Pancreas (tissue), 10 donors: ENCODE measurements around the gene LCN2. TPM values are rescaled to one million over a fixed set of nuclear protein-coding genes. Genes with fewer than 3 reads are reported as not detected.

Experiments used
- ATAC-seq, 4 donors: fragments of 200-7000 bp; cut with Tn5 transposase; one replicate each; pipeline versions ENCODE4 v1.8.0 to v1.9.1; 2020; ENCODE audit warnings: mild to moderate bottlenecking in 4 of 4, moderate library complexity in 4 of 4
- DNase-seq, 6 donors: peaks; one replicate each; pipeline ENCODE4 v3.0.0-alpha.2; 2020
- FAIRE-seq: peaks from 2 replicates; lab custom pipeline; 2012; peaks lifted over from hg19 to GRCh38; lab: Jason Lieb, UNC
- H3K27ac ChIP-seq, 4 donors: fragments of 200-600 bp; sonication (generic); 1 replicate in 3 of 4; 2 replicates in 1 of 4; pipeline versions ENCODE4 v1.5.0 to v1.8.0; 2020
- H3K27me3 ChIP-seq, 4 donors: fragments of 200-600 bp; one replicate each; pipeline ENCODE4 v1.8.0; 2021
- H3K36me3 ChIP-seq, 3 donors: fragments of 200-600 bp; sonication (generic) in 1 of 3; one replicate each; pipeline versions ENCODE4 v1.5.0 to v1.8.0; 2020 to 2021
- H3K4me1 ChIP-seq, 3 donors: fragments of 200-600 bp; one replicate each; pipeline ENCODE4 v1.8.0; 2021
- H3K4me3 ChIP-seq, 4 donors: fragments of 200-600 bp; sonication (generic) in 2 of 4; one replicate each; pipeline versions ENCODE4 v1.5.0 to v1.8.0; 2020 to 2021
- H3K9me3 ChIP-seq, 4 donors: fragments of 200-600 bp; one replicate each; pipeline ENCODE4 v1.8.0; 2021
- WGBS, 2 donors: extraction: QIAGEN DNeasy Blood & Tissue Kit; methylation state at CpG; one replicate each; pipeline ENCODE4 v1.1.7; 2013; 5-methylcytosine and 5-hydroxymethylcytosine counted together
- intact Hi-C, 3 donors: fragments of 100-400 bp; cut with DNase I; formaldehyde crosslinking; loops; one replicate each; pipeline versions ENCODE4 v1.11.1 to v1.14.2; 2022
- polyA plus RNA-seq, 2 donors: library from polyadenylated mRNA; stranded (reverse); fragments of 200-250 nt; gene quantifications; one replicate each; pipeline ENCODE4 v1.2.3, GENCODE V29; 2013
- total RNA-seq, 6 donors: library from RNA; stranded (reverse); fragmentation: NEBNext Ultra II Directional in 4 of 6; extraction: Animal tissue kit (Norgen Biotek cat#: 25700) in 4 of 6; gene quantifications; one replicate each; pipeline versions ENCODE4 v1.2.1 to v1.2.4, GENCODE V29; 2021 to 2023
- TF ChIP-seq, protein P1 (sequence below), 4 donors: fragments of 200-600 bp; sonication (generic) in 3 of 4; IDR thresholded peaks; one replicate each; pipeline versions ENCODE4 v1.5.0 to v1.8.0; 2021; ENCODE audit warnings: antibody characterized with exemption in 4 of 4
- donor health status: healthy with polysubstance abuse.
- donor health status: DM: no; HTN: no; CAD: no; lungs with moderate emphysema.
- donor health status: DM: no; HTN: no; CAD: no.
- donor health status: control.
- donor health status: control.
- donor health status: Bipolar disorder and iron deficiency.
- donor health status: DM: yes; HTN: yes; CAD: no.
- donor health status: DM: no; HTN: no; CAD: no.
- donor health status: DM: no; HTN: no; CAD: no.
- donor health status: DM: yes; HTN: yes; CAD: no.

LCN2 gene
- total and polyA plus RNA-seq, 8 donors, result 6.3 to 158 (median 49.5) TPM

DNA sequence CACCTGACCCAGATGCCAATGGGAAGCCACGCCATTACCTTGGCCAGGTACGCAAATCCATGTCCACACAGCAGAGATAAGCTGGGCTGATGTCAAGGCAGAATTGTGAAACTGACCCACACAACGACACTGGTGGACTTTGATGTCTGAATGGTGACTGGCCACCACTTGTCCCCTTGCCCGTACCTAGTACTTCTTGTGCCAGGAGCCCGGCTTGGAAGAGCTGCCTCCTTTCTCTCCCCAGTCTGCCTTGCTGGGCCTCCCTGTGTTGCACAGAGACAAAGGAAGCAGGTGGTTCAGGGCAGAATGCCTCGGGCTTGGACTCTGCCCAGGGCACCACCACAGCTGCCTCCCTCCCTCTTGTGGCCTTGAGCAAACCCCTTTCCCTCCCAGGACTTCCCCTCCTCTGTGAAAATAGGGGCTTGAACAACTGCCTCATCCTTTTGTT is 45.1 kb upstream of the LCN2 start:
- 8 to 10% methylated on average over 6 of the region's 6 CpGs for WGBS, 2 donors
- Histone ChIP-seq H3K4me3 (no peak overlapping the region), H3K9me3 (no peaks in the 10 kb centered on the region), H3K4me1 (peaks cover 33 to 51% (median 46%) of the 10 kb centered on the region in 3 donors), H3K27ac (peak overlapping the region; percentile 79 to 90 (median 85)), H3K27me3 (no peaks in the 10 kb centered on the region), H3K36me3 (peaks cover 13 to 50% (median 35%) of the 10 kb centered on the region in 3 donors)
- intact Hi-C loops, result no loop called here
- ATAC-seq, result peak; percentile 48 to 79 (median 72)
- peak in 5 of 6 donors; percentile 84 to 93 (median 91) for DNase-seq
- no peak for FAIRE-seq
- TF ChIP-seq, protein P1, sequence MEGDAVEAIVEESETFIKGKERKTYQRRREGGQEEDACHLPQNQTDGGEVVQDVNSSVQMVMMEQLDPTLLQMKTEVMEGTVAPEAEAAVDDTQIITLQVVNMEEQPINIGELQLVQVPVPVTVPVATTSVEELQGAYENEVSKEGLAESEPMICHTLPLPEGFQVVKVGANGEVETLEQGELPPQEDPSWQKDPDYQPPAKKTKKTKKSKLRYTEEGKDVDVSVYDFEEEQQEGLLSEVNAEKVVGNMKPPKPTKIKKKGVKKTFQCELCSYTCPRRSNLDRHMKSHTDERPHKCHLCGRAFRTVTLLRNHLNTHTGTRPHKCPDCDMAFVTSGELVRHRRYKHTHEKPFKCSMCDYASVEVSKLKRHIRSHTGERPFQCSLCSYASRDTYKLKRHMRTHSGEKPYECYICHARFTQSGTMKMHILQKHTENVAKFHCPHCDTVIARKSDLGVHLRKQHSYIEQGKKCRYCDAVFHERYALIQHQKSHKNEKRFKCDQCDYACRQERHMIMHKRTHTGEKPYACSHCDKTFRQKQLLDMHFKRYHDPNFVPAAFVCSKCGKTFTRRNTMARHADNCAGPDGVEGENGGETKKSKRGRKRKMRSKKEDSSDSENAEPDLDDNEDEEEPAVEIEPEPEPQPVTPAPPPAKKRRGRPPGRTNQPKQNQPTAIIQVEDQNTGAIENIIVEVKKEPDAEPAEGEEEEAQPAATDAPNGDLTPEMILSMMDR (IDR thresholded peaks at IDR 0.05), result no peak

DNA sequence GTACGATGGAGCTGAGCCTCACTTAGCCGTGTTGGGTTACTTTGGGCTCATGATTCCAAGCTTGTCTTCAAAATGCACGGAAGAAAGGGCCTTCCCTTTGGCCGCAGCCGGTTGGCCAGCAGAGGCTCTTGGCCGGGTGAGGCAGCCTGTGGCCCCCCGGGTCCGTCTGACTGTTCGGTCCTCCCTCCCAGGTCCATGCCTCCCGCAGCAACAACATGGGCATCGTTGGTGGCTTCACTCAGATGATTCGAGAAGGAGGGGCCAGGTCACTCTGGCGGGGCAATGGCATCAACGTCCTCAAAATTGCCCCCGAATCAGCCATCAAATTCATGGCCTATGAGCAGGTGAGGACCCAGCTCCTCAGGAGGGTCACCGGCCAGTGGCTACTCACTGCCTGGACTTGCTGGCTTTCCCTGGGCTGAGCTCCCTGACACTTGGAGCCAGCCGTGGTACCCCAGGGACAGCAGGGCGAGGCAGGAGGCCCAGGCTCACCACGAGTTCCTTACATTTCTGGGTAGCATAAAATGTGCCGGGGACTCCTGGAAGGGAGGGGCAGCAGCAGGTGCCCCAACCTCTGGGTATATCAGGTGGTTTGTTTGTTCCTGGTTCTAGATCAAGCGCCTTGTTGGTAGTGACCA is 43.6 kb upstream of the LCN2 start:
- TF ChIP-seq, protein P1 (IDR thresholded peaks at IDR 0.05), result no peak
- Histone ChIP-seq H3K27me3 (no peaks in the 10 kb centered on the region), H3K4me3 (no peak overlapping the region), H3K27ac (peak overlapping the region in 2 of 4 donors; percentile 17 to 79), H3K9me3 (no peaks in the 10 kb centered on the region), H3K36me3 (peaks cover 13 to 50% (median 35%) of the 10 kb centered on the region in 3 donors), H3K4me1 (peaks cover 30 to 44% (median 40%) of the 10 kb centered on the region in 3 donors)
- no peak for ATAC-seq
- WGBS, 2 donors, result 87 to 89% methylated on average over 21 of the region's 21 CpGs
- intact Hi-C loops, result no loop called here
- DNase-seq, result peak in 3 of 6 donors; percentile 33 to 65 (median 53)
- FAIRE-seq, result no peak

DNA sequence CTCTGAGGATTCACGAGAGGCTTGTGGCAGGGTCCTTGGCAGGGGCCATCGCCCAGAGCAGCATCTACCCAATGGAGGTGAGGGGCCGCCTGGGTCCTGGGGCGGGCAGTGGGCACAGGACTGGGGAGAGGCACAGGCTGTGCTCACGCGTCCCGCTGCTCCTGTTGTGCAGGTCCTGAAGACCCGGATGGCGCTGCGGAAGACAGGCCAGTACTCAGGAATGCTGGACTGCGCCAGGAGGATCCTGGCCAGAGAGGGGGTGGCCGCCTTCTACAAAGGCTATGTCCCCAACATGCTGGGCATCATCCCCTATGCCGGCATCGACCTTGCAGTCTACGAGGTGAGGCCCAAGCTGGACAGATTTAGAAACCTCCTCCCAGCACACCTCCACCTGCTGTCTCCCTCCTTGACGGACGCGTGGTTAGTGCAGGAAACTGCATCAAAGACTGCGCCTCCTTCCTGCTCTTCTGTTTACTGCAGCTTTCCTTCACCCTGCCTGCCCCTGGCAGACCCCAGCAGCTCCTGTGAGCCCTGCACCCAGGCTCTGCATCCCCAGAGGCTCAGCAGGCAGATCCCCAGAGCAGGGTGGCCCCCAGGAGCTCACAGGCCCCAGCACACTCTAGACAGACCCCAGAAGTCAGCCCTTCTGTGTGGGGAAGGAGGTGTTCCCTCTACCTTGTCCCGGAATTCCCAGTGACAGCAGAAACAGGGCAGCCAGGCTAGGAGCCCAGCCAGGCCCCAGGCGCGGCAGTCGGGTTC is 42.9 kb upstream of the LCN2 start:
- TF ChIP-seq, protein P1 (IDR thresholded peaks at IDR 0.05), result no peak
- peak in 4 of 6 donors; percentile 39 to 78 (median 49) for DNase-seq
- FAIRE-seq, result no peak
- no peak overlapping the region for H3K27ac ChIP-seq
- no peaks in the 10 kb centered on the region for H3K9me3 ChIP-seq
- 92 to 97% methylated on average over 23 of the region's 23 CpGs for WGBS, 2 donors
- no peak overlapping the region for H3K4me3 ChIP-seq
- ATAC-seq, result no peak
- H3K27me3 ChIP-seq, result no peaks in the 10 kb centered on the region
- H3K36me3 ChIP-seq, result peaks cover 13 to 45% (median 35%) of the 10 kb centered on the region in 3 donors
- H3K4me1 ChIP-seq, result peaks cover 23 to 37% (median 33%) of the 10 kb centered on the region in 3 donors
- intact Hi-C loops, result no loop called here

DNA sequence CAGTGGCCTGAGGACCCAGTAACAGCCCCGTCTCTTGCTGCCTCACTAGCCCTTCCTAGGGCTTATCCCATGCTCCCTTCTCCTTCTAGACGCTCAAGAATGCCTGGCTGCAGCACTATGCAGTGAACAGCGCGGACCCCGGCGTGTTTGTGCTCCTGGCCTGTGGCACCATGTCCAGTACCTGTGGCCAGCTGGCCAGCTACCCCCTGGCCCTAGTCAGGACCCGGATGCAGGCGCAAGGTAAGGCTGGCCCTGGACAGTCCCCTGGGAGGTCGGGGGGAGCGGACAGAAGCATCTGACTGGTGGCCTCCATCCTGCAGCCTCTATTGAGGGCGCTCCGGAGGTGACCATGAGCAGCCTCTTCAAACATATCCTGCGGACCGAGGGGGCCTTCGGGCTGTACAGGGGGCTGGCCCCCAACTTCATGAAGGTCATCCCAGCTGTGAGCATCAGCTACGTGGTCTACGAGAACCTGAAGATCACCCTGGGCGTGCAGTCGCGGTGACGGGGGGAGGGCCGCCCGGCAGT is 42.2 kb upstream of the LCN2 start:
- Histone ChIP-seq H3K36me3 (peaks cover 13 to 39% (median 35%) of the 10 kb centered on the region in 3 donors), H3K27ac (no peak overlapping the region), H3K4me1 (peaks cover 17 to 30% (median 26%) of the 10 kb centered on the region in 3 donors), H3K27me3 (no peaks in the 10 kb centered on the region), H3K9me3 (no peaks in the 10 kb centered on the region), H3K4me3 (no peak overlapping the region)
- FAIRE-seq, result no peak
- TF ChIP-seq, protein P1 (IDR thresholded peaks at IDR 0.05), result no peak
- intact Hi-C loops, result no loop called here
- peak in 2 of 6 donors; percentile 54 to 83 for DNase-seq
- ATAC-seq, result no peak
- WGBS, 2 donors, result 92 to 95% methylated on average over 23 of the region's 23 CpGs
